ENCODE data around the gene DOC2A. TPM values are rescaled to one million over a fixed set of nuclear protein-coding genes. Genes with fewer than 3 reads are reported as not detected.

DOC2A gene
- total and polyA plus RNA-seq, 12 donors, result 0.35 to 33.0 (median 3.0) TPM; not detected in 1

- no peak overlapping the region for H3K27ac ChIP-seq
- H3K9me3 ChIP-seq (replicated peaks in 1 of 3), result no peaks in the 10 kb centered on the region
- 80 to 91% (median 89%) methylated on average over 5 of the region's 5 CpGs for whole genome bisulfite sequencing, 4 donors
- peaks cover 0 to 99% of the 10 kb centered on the region in 2 donors for H3K36me3 ChIP-seq (replicated peaks in 1 of 2)
- TF ChIP-seq CTCF (IDR thresholded peaks at IDR 0.05) (no peak), POLR2A (IDR thresholded peaks at IDR 0.05) (no peak)
- H3K4me3 ChIP-seq, result no peak overlapping the region
- H3K4me1 ChIP-seq (replicated peaks in 1 of 2), result peaks cover 6 to 8% of the 10 kb centered on the region in 2 donors
- intact Hi-C loops (cut with DNase I), result no loop called here
- no peaks in the 10 kb centered on the region for H3K27me3 ChIP-seq
- DNase-seq, result no peak
Measured at GRCh38 chr16:29984764-29985147, 26.1 kb downstream of the DOC2A start.

GRCh38 chr16:29984137-29984763 lies 26.6 kb downstream of the DOC2A start:
- TF ChIP-seq CTCF (IDR thresholded peaks at IDR 0.05), result no peak
- TF ChIP-seq POLR2A (IDR thresholded peaks at IDR 0.05), result no peak
- peaks cover 9 to 13% of the 10 kb centered on the region in 2 donors for H3K4me1 ChIP-seq (replicated peaks in 1 of 2)
- H3K4me3 ChIP-seq, result no peak overlapping the region
- H3K27ac ChIP-seq, result peak overlapping the region in 1 of 5 donors; percentile 20
- peaks cover 0 to 100% of the 10 kb centered on the region in 2 donors for H3K36me3 ChIP-seq (replicated peaks in 1 of 2)
- WGBS, 4 donors, result 78 to 84% (median 82%) methylated on average over 6 of the region's 6 CpGs
- H3K9me3 ChIP-seq (replicated peaks in 1 of 3), result no peaks in the 10 kb centered on the region
- intact Hi-C loops (cut with DNase I), result no loop called here
- DNase-seq, result no peak
- no peaks in the 10 kb centered on the region for H3K27me3 ChIP-seq

GRCh38 chr16:29983420-29984136 lies 27.2 kb downstream of the DOC2A start:
- Histone ChIP-seq H3K27ac (peak overlapping the region in 1 of 5 donors; percentile 20), H3K4me3 (no peak overlapping the region), H3K4me1 (replicated peaks in 1 of 2) (peaks cover 9 to 14% of the 10 kb centered on the region in 2 donors), H3K9me3 (replicated peaks in 1 of 3) (no peaks in the 10 kb centered on the region), H3K36me3 (replicated peaks in 1 of 2) (peaks cover 0 to 100% of the 10 kb centered on the region in 2 donors), H3K27me3 (no peaks in the 10 kb centered on the region)
- intact Hi-C loops (cut with DNase I), result no loop called here
- DNase-seq, result no peak
- TF ChIP-seq CTCF (IDR thresholded peaks at IDR 0.05) (no peak), POLR2A (IDR thresholded peaks at IDR 0.05) (no peak)
- WGBS, 4 donors, result 81 to 85% (median 83%) methylated on average over 11 to 12 of the region's 12 CpGs

- Histone ChIP-seq H3K27me3 (no peaks in the 10 kb centered on the region), H3K4me1 (replicated peaks in 1 of 2) (peaks cover 9 to 14% of the 10 kb centered on the region in 2 donors), H3K27ac (no peak overlapping the region), H3K9me3 (replicated peaks in 1 of 3) (no peaks in the 10 kb centered on the region), H3K36me3 (replicated peaks in 1 of 2) (peaks cover 0 to 100% of the 10 kb centered on the region in 2 donors), H3K4me3 (no peak overlapping the region)
- WGBS, 4 donors, result 78 to 83% (median 81%) methylated on average over 19 to 24 of the region's 24 CpGs
- intact Hi-C loops (cut with DNase I), result no loop called here
- TF ChIP-seq CTCF (IDR thresholded peaks at IDR 0.05) (no peak), POLR2A (IDR thresholded peaks at IDR 0.05) (no peak)
- no peak for DNase-seq
Measured at GRCh38 chr16:29982560-29983419, 28.0 kb downstream of the DOC2A start.

Data from adrenal gland (tissue), 12 donors.